Gastroesophageal sphincter (tissue), 4 donors: Measurements from ENCODE around the gene CLIP4. TPM values are rescaled to one million over a fixed set of nuclear protein-coding genes. Genes with fewer than 3 reads are reported as not detected.
A peak's percentile ranks its signal among the peaks of the same experiment; 100 is the strongest.

ENCODE experiments used
- ATAC-seq: fragments of 150-250 bp; one replicate; pipeline ENCODE4 v1.9.1; 2016; ENCODE audit warnings: mild to moderate bottlenecking, moderate library complexity
- H3K27ac ChIP-seq, 4 donors: fragments of 200-600 bp; sonication (generic) in 3 of 4; 1 replicate in 3 of 4; 2 replicates in 1 of 4; pipeline ENCODE4 v1.5.1; 2016 to 2019
- H3K27me3 ChIP-seq: fragments of 200-600 bp; sonication (generic); one replicate; pipeline ENCODE4 v1.5.1; 2019
- H3K36me3 ChIP-seq, 2 donors: fragments of 200-600 bp; sonication (generic); one replicate each; pipeline ENCODE4 v1.5.1; 2019; ENCODE audit warnings: control low read depth in 1 of 2
- H3K4me1 ChIP-seq, 3 donors: fragments of 200-600 bp; sonication (generic); 1 replicate in 2 of 3; 2 replicates in 1 of 3; pipeline ENCODE4 v1.5.1; 2016 to 2019; ENCODE audit warnings: control low read depth in 2 of 3
- H3K4me3 ChIP-seq, 2 donors: fragments of 200-600 bp; sonication (generic); one replicate each; pipeline ENCODE4 v1.5.1; 2019; ENCODE audit warnings: mild to moderate bottlenecking in 1 of 2, moderate library complexity in 1 of 2
- H3K9me3 ChIP-seq, 3 donors: fragments of 200-600 bp; sonication (generic); one replicate each; pipeline ENCODE4 v1.5.1; 2017 to 2019; ENCODE audit warnings: control low read depth in 2 of 3
- EP300 ChIP-seq: sonication (generic); formaldehyde crosslinking; IDR thresholded peaks from one replicate; pipeline ENCODE4 v1.6.1; 2017; ENCODE audit warnings: antibody characterized with exemption, mild to moderate bottlenecking
- POLR2A ChIP-seq, 2 donors: fragments of 450-650 bp; IDR thresholded peaks; one replicate each; pipeline ENCODE4 v1.6.1; 2017; ENCODE audit warnings: antibody characterized with exemption in 2 of 2, mild to moderate bottlenecking in 2 of 2, moderate library complexity in 1 of 2
- POLR2AphosphoS5 ChIP-seq: sonication (generic); formaldehyde crosslinking; IDR thresholded peaks from one replicate; pipeline ENCODE4 v1.6.1; 2017; ENCODE audit warnings: antibody characterized with exemption
- WGBS, 2 donors: methylation state at CpG; one replicate each; pipeline ENCODE4 v1.1.5; 2018; ENCODE audit warnings: low coverage in 1 of 2; 5-methylcytosine and 5-hydroxymethylcytosine counted together
- total RNA-seq, 4 donors: library from RNA; depleted of rRNA; stranded (reverse); fragments of >200 nt; gene quantifications; one replicate each; pipeline ENCODE4 v1.1.0, GENCODE V29; 2016
- TF ChIP-seq, protein P1 (sequence below), 4 experiments: fragments of 200-600 bp in 2 of 4; fragments of 450-650 bp in 2 of 4; sonication (generic) in 1 of 4; IDR thresholded peaks; one replicate each; pipeline ENCODE4 v1.5.1; 2017 to 2019; ENCODE audit warnings: antibody characterized with exemption in 4 of 4, mild to moderate bottlenecking in 2 of 4, moderate library complexity in 2 of 4

CLIP4 gene
- total RNA-seq, 4 donors from 2014 or later, result 64.7 to 96.0 (median 77.3) TPM

DNA sequence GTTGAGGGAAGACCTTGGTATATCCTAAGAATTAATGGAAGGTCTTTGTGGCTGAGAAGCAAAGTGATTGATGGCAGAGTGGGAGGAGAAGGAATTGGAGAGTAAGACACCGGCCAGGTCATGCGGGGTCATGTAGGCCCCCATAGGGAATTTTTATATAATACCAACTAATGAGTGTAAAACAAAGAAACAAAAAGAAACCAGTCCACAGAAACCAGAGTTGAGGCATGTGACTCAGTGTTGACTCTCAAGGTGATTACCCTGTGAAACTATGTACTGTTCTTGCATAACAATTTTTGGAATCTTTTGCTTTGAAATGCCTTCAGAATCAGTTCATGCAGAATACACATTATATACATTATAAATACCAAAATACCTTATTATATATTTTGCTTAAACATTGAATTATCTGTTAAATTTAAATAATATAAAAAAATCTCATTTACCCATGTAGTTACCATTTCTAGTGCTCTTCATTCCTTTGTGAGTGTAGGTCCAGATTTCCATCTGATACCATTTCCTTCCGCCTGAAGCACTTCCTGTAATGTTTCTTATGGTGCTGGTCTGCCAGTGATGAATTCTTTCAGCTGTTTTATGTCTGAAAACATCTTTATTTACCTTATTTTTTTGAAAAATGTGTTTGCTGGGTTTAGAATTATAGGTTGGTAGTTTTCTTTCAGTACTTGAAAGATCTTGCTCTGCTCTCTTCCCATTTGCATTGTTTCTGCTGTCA lies 8.6 kb downstream of the CLIP4 start:
- H3K9me3 ChIP-seq, result peaks cover 0 to 10% (median 0%) of the 10 kb centered on the region in 3 donors
- TF ChIP-seq, protein P1, sequence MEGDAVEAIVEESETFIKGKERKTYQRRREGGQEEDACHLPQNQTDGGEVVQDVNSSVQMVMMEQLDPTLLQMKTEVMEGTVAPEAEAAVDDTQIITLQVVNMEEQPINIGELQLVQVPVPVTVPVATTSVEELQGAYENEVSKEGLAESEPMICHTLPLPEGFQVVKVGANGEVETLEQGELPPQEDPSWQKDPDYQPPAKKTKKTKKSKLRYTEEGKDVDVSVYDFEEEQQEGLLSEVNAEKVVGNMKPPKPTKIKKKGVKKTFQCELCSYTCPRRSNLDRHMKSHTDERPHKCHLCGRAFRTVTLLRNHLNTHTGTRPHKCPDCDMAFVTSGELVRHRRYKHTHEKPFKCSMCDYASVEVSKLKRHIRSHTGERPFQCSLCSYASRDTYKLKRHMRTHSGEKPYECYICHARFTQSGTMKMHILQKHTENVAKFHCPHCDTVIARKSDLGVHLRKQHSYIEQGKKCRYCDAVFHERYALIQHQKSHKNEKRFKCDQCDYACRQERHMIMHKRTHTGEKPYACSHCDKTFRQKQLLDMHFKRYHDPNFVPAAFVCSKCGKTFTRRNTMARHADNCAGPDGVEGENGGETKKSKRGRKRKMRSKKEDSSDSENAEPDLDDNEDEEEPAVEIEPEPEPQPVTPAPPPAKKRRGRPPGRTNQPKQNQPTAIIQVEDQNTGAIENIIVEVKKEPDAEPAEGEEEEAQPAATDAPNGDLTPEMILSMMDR (IDR thresholded peaks at IDR 0.05), result no peak
- TF ChIP-seq POLR2AphosphoS5, result no peak
- TF ChIP-seq EP300, result no peak
- TF ChIP-seq POLR2A (IDR thresholded peaks at IDR 0.05), result no peak
- H3K36me3 ChIP-seq, result peaks cover 0 to 37% of the 10 kb centered on the region in 2 donors
- H3K4me3 ChIP-seq, result no peak overlapping the region
- H3K27ac ChIP-seq, result no peak overlapping the region
- peaks cover 0 to 43% (median 0%) of the 10 kb centered on the region in 3 donors for H3K4me1 ChIP-seq
- no peaks in the 10 kb centered on the region for H3K27me3 ChIP-seq
- 79 to 83% methylated on average over 3 of the region's 3 CpGs for WGBS, 2 donors
- no peak for ATAC-seq

DNA sequence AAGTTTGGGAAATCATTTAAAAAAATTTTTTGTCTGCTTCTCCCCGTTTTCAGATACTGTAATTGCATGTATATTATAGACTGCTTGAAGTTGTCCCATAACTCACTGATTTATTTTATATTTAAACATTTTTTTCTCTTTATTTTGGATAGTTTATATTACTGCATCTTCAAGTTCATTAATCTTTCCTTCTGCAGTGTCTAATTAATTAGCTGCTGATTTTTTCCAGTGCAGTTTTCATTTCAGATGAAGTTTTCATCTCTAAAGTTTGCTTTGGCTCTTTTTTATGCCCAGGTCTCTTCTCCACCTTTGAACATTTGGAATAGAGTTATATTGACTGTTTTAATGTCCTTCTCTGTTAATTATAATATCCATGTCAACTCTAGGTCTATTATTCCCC lies 9.3 kb downstream of the CLIP4 start:
- Histone ChIP-seq H3K27me3 (no peaks in the 10 kb centered on the region), H3K4me1 (peaks cover 2 to 43% (median 3%) of the 10 kb centered on the region in 3 donors), H3K4me3 (no peak overlapping the region), H3K9me3 (peaks cover 0 to 10% (median 0%) of the 10 kb centered on the region in 3 donors), H3K27ac (no peak overlapping the region), H3K36me3 (peaks cover 0 to 37% of the 10 kb centered on the region in 2 donors)
- no peak for ATAC-seq
- TF ChIP-seq EP300, result no peak
- TF ChIP-seq, protein P1 (IDR thresholded peaks at IDR 0.05), result no peak
- TF ChIP-seq POLR2AphosphoS5, result no peak
- no peak for TF ChIP-seq POLR2A (IDR thresholded peaks at IDR 0.05)
- WGBS, 2 donors, result 83 to 100% methylated on average over 1 of the region's 1 CpG

DNA sequence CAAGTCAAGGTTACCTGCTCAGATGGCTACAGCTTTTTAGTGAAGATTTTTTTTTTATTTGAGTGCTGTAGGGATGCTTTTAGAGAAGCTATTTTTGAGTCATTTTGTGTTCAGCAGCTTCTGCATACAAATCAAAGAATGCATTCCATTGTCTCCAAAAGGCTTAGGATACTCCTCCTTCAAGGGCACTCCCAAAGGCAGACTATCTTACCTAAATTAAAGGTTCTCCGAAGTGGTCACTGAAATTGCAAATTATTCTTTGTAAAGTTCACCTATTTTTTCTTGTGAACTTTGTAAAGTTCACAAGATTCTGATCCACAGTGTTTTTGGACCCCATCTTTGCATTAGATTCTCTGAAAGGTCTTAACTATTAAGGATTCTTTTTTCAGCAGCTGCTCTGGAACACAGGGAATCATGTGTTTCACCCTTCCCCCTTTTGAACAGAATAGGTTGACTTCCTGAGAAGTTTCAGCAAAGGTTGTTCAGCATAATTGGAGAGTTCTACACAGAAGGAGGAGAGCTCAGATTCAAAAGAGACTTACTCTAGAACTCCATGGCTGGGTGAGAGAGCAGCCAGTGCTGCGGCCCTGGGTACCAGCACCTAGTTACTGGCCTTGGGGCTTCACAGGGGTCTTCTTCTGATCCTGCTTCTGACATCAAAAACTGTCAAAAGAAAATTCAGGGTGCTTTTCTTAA lies 14.5 kb downstream of the CLIP4 start:
- H3K4me1 ChIP-seq, result peaks cover 8 to 42% (median 16%) of the 10 kb centered on the region in 3 donors
- H3K9me3 ChIP-seq, result peaks cover 0 to 1% (median 0%) of the 10 kb centered on the region in 3 donors
- no peaks in the 10 kb centered on the region for H3K27me3 ChIP-seq
- TF ChIP-seq POLR2AphosphoS5, result no peak
- TF ChIP-seq EP300, result no peak
- TF ChIP-seq, protein P1 (IDR thresholded peaks at IDR 0.05), result no peak
- no peak for TF ChIP-seq POLR2A (IDR thresholded peaks at IDR 0.05)
- H3K4me3 ChIP-seq, result peak overlapping the region in 1 of 2 donors; percentile 2
- H3K27ac ChIP-seq, result peak overlapping the region; percentile 55 to 85 (median 70)
- no peak for ATAC-seq
- H3K36me3 ChIP-seq, result peaks cover 0 to 47% of the 10 kb centered on the region in 2 donors
- WGBS, 2 donors, result 59 to 78% methylated on average over 2 of the region's 2 CpGs

DNA sequence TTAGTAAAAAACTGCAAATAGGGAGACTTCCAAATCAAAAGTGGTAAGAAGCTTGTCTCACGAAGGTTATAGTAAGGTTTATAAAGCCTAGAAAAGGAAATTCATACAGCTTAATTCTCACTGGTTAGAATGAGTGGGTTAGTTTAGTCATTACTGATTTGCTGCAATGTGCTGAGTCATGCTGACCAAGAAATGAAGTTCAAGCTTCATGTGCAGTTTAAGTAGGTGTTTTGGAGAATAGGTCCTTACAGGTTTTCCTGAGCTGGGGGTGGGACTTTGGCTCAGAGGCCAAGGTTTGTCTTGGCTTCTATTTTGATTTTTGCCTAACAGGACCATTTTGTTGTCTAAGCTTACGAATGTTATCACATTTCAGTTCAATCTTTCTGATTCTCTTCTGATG lies 15.1 kb downstream of the CLIP4 start:
- 32% methylated on average over 2 of the region's 2 CpGs for WGBS, 2 donors
- no peaks in the 10 kb centered on the region for H3K9me3 ChIP-seq
- H3K4me1 ChIP-seq, result peaks cover 8 to 42% (median 16%) of the 10 kb centered on the region in 3 donors
- peaks cover 0 to 47% of the 10 kb centered on the region in 2 donors for H3K36me3 ChIP-seq
- TF ChIP-seq, protein P1 (IDR thresholded peaks at IDR 0.05), result no peak
- peak; percentile 60 for TF ChIP-seq POLR2AphosphoS5
- no peak for TF ChIP-seq POLR2A (IDR thresholded peaks at IDR 0.05)
- TF ChIP-seq EP300, result no peak
- peak; percentile 73 for ATAC-seq
- no peaks in the 10 kb centered on the region for H3K27me3 ChIP-seq
- peak overlapping the region in 1 of 2 donors; percentile 2 for H3K4me3 ChIP-seq
- peak overlapping the region; percentile 55 to 85 (median 70) for H3K27ac ChIP-seq
